ENCODE results near the gene GRM1. TPM values are rescaled to one million over a fixed set of nuclear protein-coding genes. Genes with fewer than 3 reads are reported as not detected.

GRM1 gene
- total RNA-seq, 1 donor from 2014 or later = not detected

GRCh38 chr6:146429831-146430230, 401.0 kb downstream of the GRM1 start:
- Histone ChIP-seq H3K4me1 (no peaks in the 10 kb centered on the region), H3K27me3 (no peaks in the 10 kb centered on the region), H3K4me3 (no peak overlapping the region), H3K27ac (no peak overlapping the region), H3K9me3 (no peaks in the 10 kb centered on the region), H3K36me3 (no peaks in the 10 kb centered on the region)
- intact Hi-C loops (cut with DNase I) = no loop called here
- TF ChIP-seq POLR2A (IDR thresholded peaks at IDR 0.05) (no peak), POLR2AphosphoS5 (IDR thresholded peaks at IDR 0.05; ENCODE audit: insufficient read depth in 1 of 2, low read depth in 1 of 2) (no peak)
- TF ChIP-seq, protein P1, sequence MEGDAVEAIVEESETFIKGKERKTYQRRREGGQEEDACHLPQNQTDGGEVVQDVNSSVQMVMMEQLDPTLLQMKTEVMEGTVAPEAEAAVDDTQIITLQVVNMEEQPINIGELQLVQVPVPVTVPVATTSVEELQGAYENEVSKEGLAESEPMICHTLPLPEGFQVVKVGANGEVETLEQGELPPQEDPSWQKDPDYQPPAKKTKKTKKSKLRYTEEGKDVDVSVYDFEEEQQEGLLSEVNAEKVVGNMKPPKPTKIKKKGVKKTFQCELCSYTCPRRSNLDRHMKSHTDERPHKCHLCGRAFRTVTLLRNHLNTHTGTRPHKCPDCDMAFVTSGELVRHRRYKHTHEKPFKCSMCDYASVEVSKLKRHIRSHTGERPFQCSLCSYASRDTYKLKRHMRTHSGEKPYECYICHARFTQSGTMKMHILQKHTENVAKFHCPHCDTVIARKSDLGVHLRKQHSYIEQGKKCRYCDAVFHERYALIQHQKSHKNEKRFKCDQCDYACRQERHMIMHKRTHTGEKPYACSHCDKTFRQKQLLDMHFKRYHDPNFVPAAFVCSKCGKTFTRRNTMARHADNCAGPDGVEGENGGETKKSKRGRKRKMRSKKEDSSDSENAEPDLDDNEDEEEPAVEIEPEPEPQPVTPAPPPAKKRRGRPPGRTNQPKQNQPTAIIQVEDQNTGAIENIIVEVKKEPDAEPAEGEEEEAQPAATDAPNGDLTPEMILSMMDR (IDR thresholded peaks at IDR 0.05) = no peak
- no peak for DNase-seq (ENCODE audit: extremely low spot score in 2 of 2)

GRCh38 chr6:146433881-146434731, 405.2 kb downstream of the GRM1 start:
- intact Hi-C loops (cut with DNase I) = no loop called here
- no peak for DNase-seq (ENCODE audit: extremely low spot score in 2 of 2)
- no peaks in the 10 kb centered on the region for H3K36me3 ChIP-seq

DNA sequence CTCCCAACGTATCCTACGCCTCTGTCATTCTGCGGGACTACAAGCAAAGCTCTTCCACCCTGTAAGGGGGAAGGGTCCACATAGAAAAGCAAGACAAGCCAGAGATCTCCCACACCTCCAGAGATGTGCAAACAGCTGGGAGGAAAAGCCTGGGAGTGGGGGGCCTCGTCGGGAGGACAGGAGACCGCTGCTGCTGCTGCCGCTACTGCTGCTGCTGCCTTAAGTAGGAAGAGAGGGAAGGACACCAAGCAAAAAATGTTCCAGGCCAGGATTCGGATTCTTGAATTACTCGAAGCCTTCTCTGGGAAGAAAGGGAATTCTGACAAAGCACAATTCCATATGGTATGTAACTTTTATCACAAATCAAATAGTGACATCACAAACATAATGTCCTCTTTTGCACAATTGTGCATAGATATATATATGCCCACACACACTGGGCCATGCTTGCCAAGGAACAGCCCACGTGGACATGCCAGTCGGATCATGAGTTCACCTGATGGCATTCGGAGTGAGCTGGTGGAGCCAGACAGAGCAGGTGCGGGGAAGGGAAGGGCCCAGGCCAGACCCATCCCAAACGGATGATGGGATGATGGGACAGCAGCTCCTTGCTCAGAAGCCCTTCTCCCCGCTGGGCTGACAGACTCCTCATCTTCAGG, 406.0 kb downstream of the GRM1 start:
- Histone ChIP-seq H3K4me1 (no peaks in the 10 kb centered on the region), H3K27me3 (no peaks in the 10 kb centered on the region), H3K36me3 (no peaks in the 10 kb centered on the region), H3K4me3 (peak overlapping the region; percentile 35 to 47), H3K9me3 (no peaks in the 10 kb centered on the region), H3K27ac (no peak overlapping the region)
- intact Hi-C loops (cut with DNase I) = no loop called here
- no peak for DNase-seq (ENCODE audit: extremely low spot score in 2 of 2)
- TF ChIP-seq, protein P1 (IDR thresholded peaks at IDR 0.05) = no peak
- TF ChIP-seq POLR2A (IDR thresholded peaks at IDR 0.05) (no peak), POLR2AphosphoS5 (IDR thresholded peaks at IDR 0.05; ENCODE audit: insufficient read depth in 1 of 2, low read depth in 1 of 2) (no peak)

More at GRCh38 chr6:146433881-146434731, 405.2 kb downstream of the GRM1 start:
- no peaks in the 10 kb centered on the region for H3K9me3 ChIP-seq
- TF ChIP-seq, protein P1 (IDR thresholded peaks at IDR 0.05) = no peak
- no peak for TF ChIP-seq POLR2AphosphoS5 (IDR thresholded peaks at IDR 0.05; ENCODE audit: insufficient read depth in 1 of 2, low read depth in 1 of 2)
- no peak for TF ChIP-seq POLR2A (IDR thresholded peaks at IDR 0.05)
- H3K27me3 ChIP-seq = no peaks in the 10 kb centered on the region
- no peak overlapping the region for H3K27ac ChIP-seq
- no peaks in the 10 kb centered on the region for H3K4me1 ChIP-seq
- H3K4me3 ChIP-seq = peak overlapping the region; percentile 35 to 47

DNA sequence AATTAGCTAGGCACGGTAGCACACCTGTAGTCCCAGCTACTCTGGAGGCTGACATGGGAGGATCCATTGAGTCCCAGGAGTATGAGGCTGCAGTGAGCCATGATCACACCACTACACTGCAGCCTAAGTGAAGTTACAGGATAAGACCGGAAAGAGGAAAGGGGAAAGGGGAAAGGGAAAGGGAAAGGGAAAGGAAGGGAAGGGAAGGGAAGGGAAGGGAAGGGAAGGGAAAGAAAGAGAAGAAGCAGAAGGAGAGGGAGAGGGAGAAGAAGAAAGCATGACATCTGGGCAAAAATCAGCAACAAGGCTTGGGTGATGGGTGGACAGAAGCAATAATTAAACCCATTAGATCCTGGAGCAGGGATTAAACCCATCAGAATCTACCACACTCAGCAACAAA, 413.0 kb downstream of the GRM1 start:
- H3K36me3 ChIP-seq = no peaks in the 10 kb centered on the region
- H3K27ac ChIP-seq = no peak overlapping the region
- DNase-seq (ENCODE audit: extremely low spot score in 2 of 2) = no peak
- H3K4me1 ChIP-seq = no peaks in the 10 kb centered on the region
- TF ChIP-seq, protein P1 (IDR thresholded peaks at IDR 0.05) = no peak
- TF ChIP-seq POLR2A (IDR thresholded peaks at IDR 0.05) (no peak), POLR2AphosphoS5 (IDR thresholded peaks at IDR 0.05; ENCODE audit: insufficient read depth in 1 of 2, low read depth in 1 of 2) (no peak)
- intact Hi-C loops (cut with DNase I) = no loop called here
- no peaks in the 10 kb centered on the region for H3K9me3 ChIP-seq
- H3K4me3 ChIP-seq = no peak overlapping the region
- no peaks in the 10 kb centered on the region for H3K27me3 ChIP-seq

DNA sequence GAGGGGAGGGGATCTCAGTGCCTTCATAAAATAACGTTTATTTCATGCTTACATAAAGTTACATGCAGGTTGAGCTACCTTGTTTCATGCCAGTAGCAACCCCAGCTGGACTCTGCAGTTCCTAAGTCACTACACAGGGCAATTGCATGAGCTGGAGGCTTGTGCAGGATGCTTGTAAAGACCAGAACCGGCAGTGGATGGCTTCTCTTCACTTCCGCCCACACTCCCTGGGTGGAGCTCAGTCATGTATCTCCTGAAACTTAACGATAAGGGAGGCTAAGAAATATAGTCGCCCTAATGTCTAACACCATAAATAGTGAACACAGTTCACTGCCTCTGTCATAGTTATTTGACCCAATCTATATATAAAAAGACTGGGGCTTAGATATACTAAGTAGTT, 415.3 kb downstream of the GRM1 start:
- Histone ChIP-seq H3K27me3 (no peaks in the 10 kb centered on the region), H3K36me3 (no peaks in the 10 kb centered on the region), H3K27ac (no peak overlapping the region), H3K4me3 (no peak overlapping the region), H3K4me1 (no peaks in the 10 kb centered on the region), H3K9me3 (no peaks in the 10 kb centered on the region)
- no peak for TF ChIP-seq POLR2A (IDR thresholded peaks at IDR 0.05)
- TF ChIP-seq, protein P1 (IDR thresholded peaks at IDR 0.05) = no peak
- no peak for TF ChIP-seq POLR2AphosphoS5 (IDR thresholded peaks at IDR 0.05; ENCODE audit: insufficient read depth in 1 of 2, low read depth in 1 of 2)
- intact Hi-C loops (cut with DNase I) = no loop called here
- no peak for DNase-seq (ENCODE audit: extremely low spot score in 2 of 2)
